HUES48 (cell line): ENCODE results near the gene ALKBH1.
"Not testable (repeated sequence)": the region's sequence is repeated elsewhere in the genome, so short reads cannot be mapped to it uniquely, and the experiment has no call there.

Experiments used
- H3K27ac ChIP-seq: one replicate; pipeline ENCODE4 v1.7.0; 2013; ENCODE audit warnings: low read depth, low read length, inconsistent platforms
- H3K27me3 ChIP-seq: 2 replicates; pipeline ENCODE4 v1.6.1; 2013; ENCODE audit warnings: mild to moderate bottlenecking, low read length; ENCODE audit not compliant: control insufficient read depth, insufficient read depth
- H3K36me3 ChIP-seq: 2 replicates; pipeline ENCODE4 v1.6.1; 2013; ENCODE audit warnings: low read length; ENCODE audit not compliant: control insufficient read depth, insufficient read depth
- H3K4me1 ChIP-seq: 2 replicates; pipeline ENCODE4 v1.6.1; 2013; ENCODE audit warnings: mild to moderate bottlenecking, low read length; ENCODE audit not compliant: control insufficient read depth, insufficient read depth
- H3K4me3 ChIP-seq: 2 replicates; pipeline ENCODE4 v1.5.1; 2013; ENCODE audit warnings: mild to moderate bottlenecking, low read depth, low read length
- H3K9ac ChIP-seq: 2 replicates; pipeline ENCODE4 v1.6.1; 2013; ENCODE audit warnings: mild to moderate bottlenecking, low read depth, low read length, moderate library complexity
- H3K9me3 ChIP-seq: 2 replicates; pipeline ENCODE4 v1.6.1; 2013; ENCODE audit warnings: low read length; ENCODE audit not compliant: control insufficient read depth, insufficient read depth

ALKBH1 gene

DNA sequence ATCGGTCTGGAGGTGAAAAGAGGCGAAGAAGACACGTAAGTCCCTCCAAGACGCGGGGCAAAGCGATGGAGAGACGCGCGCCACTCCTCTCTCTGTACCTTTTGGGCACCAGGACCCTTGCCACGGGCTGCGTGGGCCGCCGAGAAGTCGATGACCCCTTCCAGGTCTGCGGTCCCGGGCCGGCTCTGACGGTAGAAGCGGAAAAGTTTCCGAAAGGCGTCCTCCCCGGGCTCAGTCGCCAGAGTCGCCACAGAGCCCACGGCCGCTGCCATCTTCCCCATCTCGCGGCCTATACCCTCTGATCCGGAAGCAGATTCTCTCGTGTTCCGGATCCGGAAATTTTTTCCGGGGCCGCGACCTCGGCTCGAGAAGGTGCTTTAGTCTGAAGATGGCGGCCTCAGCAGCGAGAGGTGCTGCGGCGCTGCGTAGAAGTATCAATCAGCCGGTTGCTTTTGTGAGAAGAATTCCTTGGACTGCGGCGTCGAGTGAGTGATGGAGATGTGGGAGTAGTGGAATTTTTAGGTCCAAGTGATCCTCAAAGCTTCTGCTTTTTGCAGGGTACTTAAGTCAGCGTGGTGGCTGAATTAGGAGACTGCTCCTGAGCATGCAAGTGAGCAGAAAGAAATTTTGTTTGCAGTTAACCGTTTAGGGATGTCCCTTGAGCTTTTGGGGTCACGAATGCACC, at the start of gene ALKBH1, which contains the start of gene SLIRP:
ALKBH1 (minus strand) TSS at position 300 of the 685 bp plus-strand sequence; CDS start at position 281, 19 bp downstream.
SLIRP (plus strand) TSS at position 380 of the 685 bp plus-strand sequence; CDS start at position 389, 9 bp downstream.
- no peaks in the 10 kb centered on the region for H3K27me3 ChIP-seq
- H3K4me3 ChIP-seq, result peak within 1 kb of the TSS; percentile 99
- peaks cover 15% of the 10 kb centered on the region; the same call in 1 of the 2 replicates for H3K4me1 ChIP-seq
- peak within 1 kb of the TSS; percentile 74 for H3K27ac ChIP-seq
- peaks cover 53% of the 10 kb centered on the region for H3K36me3 ChIP-seq
- no peaks in the 10 kb centered on the region for H3K9me3 ChIP-seq
- H3K9ac ChIP-seq, result peak within 1 kb of the TSS; percentile 97

DNA sequence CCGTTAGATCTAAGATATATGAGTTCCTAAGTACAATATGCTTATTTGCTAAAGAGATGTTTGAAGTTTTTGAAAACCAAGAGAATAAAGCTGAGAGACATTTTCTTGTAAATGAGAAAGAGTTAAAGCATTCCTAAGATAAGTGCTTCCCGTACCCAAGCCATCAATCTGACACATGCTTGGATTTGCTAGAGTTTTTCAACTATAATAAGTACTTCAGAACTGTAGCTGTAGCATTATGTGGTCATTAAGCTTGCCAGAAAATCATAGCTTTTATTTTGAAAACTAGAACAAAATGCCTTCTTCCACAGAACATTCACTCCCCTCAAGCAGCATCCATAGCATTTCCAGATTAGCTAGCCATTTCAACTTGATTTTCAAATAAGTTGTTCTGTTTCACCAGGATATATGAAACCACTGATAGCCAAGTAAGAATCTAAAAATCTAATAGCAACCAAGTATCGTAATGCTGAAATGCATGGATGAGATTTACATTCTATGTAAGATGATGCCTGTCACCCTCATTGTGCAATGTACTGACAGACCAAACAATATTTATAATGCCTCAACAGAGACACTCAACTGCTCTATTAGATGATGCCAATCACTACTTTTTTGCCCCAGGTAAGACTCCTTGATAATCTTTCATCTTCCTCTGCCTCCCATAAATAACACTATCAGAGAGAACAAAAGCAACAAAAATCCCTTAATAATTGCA, 45.1 kb upstream of the ALKBH1 start:
- Histone ChIP-seq H3K27me3 (no peaks in the 10 kb centered on the region), H3K27ac (no peak overlapping the region), H3K9me3 (no peaks in the 10 kb centered on the region), H3K4me3 (no peak overlapping the region), H3K9ac (no peak overlapping the region), H3K4me1 (no peaks in the 10 kb centered on the region), H3K36me3 (peaks cover 63% of the 10 kb centered on the region)

- H3K9ac ChIP-seq, result no peak overlapping the region
- H3K4me3 ChIP-seq, result no peak overlapping the region
- H3K36me3 ChIP-seq, result peaks cover 66% of the 10 kb centered on the region
- H3K4me1 ChIP-seq, result no peaks in the 10 kb centered on the region
- no peaks in the 10 kb centered on the region for H3K9me3 ChIP-seq
- no peak overlapping the region for H3K27ac ChIP-seq
- H3K27me3 ChIP-seq, result no peaks in the 10 kb centered on the region
Measured at GRCh38 chr14:77752266-77752665, 44.4 kb upstream of the ALKBH1 start.

GRCh38 chr14:77747425-77747824, 39.6 kb upstream of the ALKBH1 start:
- not testable (repeated sequence) for H3K4me3 ChIP-seq, H3K9me3 ChIP-seq, H3K4me1 ChIP-seq, H3K27ac ChIP-seq, H3K27me3 ChIP-seq, H3K9ac ChIP-seq
- peaks cover 81% of the 10 kb centered on the region for H3K36me3 ChIP-seq

GRCh38 chr14:77746064-77746702, 38.4 kb upstream of the ALKBH1 start:
- no peak overlapping the region for H3K4me3 ChIP-seq
- H3K9ac ChIP-seq, result no peak overlapping the region
- H3K27ac ChIP-seq, result no peak overlapping the region
- H3K36me3 ChIP-seq, result peaks cover 81% of the 10 kb centered on the region
- no peaks in the 10 kb centered on the region for H3K4me1 ChIP-seq
- no peaks in the 10 kb centered on the region for H3K27me3 ChIP-seq
- H3K9me3 ChIP-seq, result no peaks in the 10 kb centered on the region

DNA sequence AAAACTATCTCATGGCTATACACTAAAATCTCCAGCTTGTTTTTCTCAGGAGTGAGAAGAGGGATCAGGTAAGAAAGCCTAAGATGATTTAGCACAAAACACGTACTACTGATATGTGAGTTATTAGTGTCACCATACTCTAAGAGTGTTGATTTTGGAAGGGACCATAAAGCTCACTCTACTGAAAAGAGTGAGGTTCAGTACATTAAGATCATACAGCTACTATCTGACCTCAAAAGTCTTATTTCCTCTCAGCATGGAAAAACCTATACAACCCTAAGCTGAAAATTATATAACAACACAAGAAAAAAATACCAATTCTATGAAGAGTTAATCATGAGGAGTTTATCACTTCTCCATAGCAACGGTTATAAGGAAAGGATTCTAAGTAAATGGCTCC, 33.6 kb upstream of the ALKBH1 start:
- Histone ChIP-seq H3K4me3 (no peak overlapping the region), H3K9me3 (no peaks in the 10 kb centered on the region), H3K27ac (no peak overlapping the region), H3K27me3 (no peaks in the 10 kb centered on the region), H3K4me1 (no peaks in the 10 kb centered on the region), H3K9ac (no peak overlapping the region), H3K36me3 (peaks cover 85% of the 10 kb centered on the region)

GRCh38 chr14:77738559-77739250, 30.9 kb upstream of the ALKBH1 start:
- Histone ChIP-seq H3K4me3 (no peak overlapping the region), H3K27ac (no peak overlapping the region), H3K36me3 (peaks cover 87% of the 10 kb centered on the region)

DNA sequence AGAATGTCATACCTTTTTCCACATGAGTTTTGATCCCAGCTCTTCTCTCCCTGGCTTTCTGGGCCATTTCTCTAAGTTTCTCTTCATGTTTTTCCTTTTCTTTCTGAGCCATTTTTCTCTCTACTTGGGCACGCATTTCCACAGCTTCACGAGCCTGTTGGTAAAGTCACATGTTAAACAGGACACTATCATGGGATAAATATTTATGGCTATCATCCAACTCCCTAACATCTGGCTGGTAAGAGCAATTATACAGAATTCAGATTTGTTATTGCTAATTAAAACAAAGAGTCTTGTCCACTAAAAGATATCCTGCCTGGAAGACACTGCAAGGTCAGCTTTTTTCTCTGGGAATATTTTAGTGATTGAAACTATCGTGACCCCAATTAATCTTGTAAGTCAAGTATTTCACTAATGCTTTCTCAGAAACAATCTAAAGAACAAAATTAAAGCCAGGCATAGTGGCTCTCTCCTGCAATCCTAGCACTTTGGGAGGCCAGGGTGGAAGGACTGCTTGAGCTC, 23.2 kb upstream of the ALKBH1 start:
- Histone ChIP-seq H3K36me3 (peaks cover 98% of the 10 kb centered on the region), H3K9ac (no peak overlapping the region), H3K4me1 (no peaks in the 10 kb centered on the region), H3K9me3 (no peaks in the 10 kb centered on the region), H3K4me3 (no peak overlapping the region), H3K27me3 (no peaks in the 10 kb centered on the region), H3K27ac (no peak overlapping the region)

More at GRCh38 chr14:77738559-77739250, 30.9 kb upstream of the ALKBH1 start:
- Histone ChIP-seq H3K9me3 (no peaks in the 10 kb centered on the region), H3K27me3 (no peaks in the 10 kb centered on the region), H3K9ac (no peak overlapping the region), H3K4me1 (no peaks in the 10 kb centered on the region)

- Histone ChIP-seq H3K4me1 (no peaks in the 10 kb centered on the region), H3K4me3 (no peak overlapping the region), H3K36me3 (peaks cover 93% of the 10 kb centered on the region), H3K27me3 (no peaks in the 10 kb centered on the region), H3K9me3 (no peaks in the 10 kb centered on the region), H3K27ac (no peak overlapping the region), H3K9ac (no peak overlapping the region)
Measured at GRCh38 chr14:77722301-77722700, 14.5 kb upstream of the ALKBH1 start.

GRCh38 chr14:77721437-77721836, 13.6 kb upstream of the ALKBH1 start:
- peaks cover 93% of the 10 kb centered on the region for H3K36me3 ChIP-seq
- H3K4me3 ChIP-seq, result no peak overlapping the region
- no peak overlapping the region for H3K27ac ChIP-seq
- no peaks in the 10 kb centered on the region for H3K4me1 ChIP-seq
- no peaks in the 10 kb centered on the region for H3K9me3 ChIP-seq
- H3K27me3 ChIP-seq, result no peaks in the 10 kb centered on the region
- no peak overlapping the region for H3K9ac ChIP-seq
